Central memory CD8-positive, alpha-beta T cell (primary cell): ENCODE measurements around the gene EFCAB13.

Experiments
- ATAC-seq: fragments of 150-1000 bp; cut with Tn5 transposase; replicated peaks from 2 replicates; pipeline ENCODE4 v1.10.0; 2022; ENCODE audit warnings: mild to moderate bottlenecking, moderate FRiP score, moderate number of reproducible peaks; ENCODE audit not compliant: poor library complexity, severe bottlenecking; ENCODE audit errors: extremely low read depth
- DNase-seq, 2 donors: peaks; one replicate each; pipeline ENCODE4 v3.0.0; 2021; ENCODE audit warnings: low spot score in 2 of 2
- H3K27ac Mint-ChIP-seq: one replicate; pipeline ENCODE4 v1.8.0; 2022; ENCODE audit warnings: low read depth, mild to moderate bottlenecking, moderate library complexity, mixed read lengths
- H3K27me3 Mint-ChIP-seq: one replicate; pipeline ENCODE4 v1.8.0; 2022; ENCODE audit warnings: mixed read lengths
- H3K36me3 Mint-ChIP-seq: one replicate; pipeline ENCODE4 v1.8.0; 2022; ENCODE audit warnings: mild to moderate bottlenecking, moderate library complexity, mixed read lengths; ENCODE audit not compliant: insufficient read depth
- H3K4me1 Mint-ChIP-seq: one replicate; pipeline ENCODE4 v1.8.0; 2022; ENCODE audit warnings: mixed read lengths
- H3K4me3 Mint-ChIP-seq: one replicate; pipeline ENCODE4 v1.8.0; 2022; ENCODE audit warnings: mild to moderate bottlenecking, moderate library complexity, mixed read lengths
- H3K9me3 Mint-ChIP-seq: one replicate; pipeline ENCODE4 v1.8.0; 2022; ENCODE audit warnings: mixed read lengths

EFCAB13 gene

GRCh38 chr17:47298712-47299111 lies 25.0 kb upstream of the EFCAB13 start:
- ATAC-seq (no peak), DNase-seq (no peak)
- no peak overlapping the region for H3K4me3 Mint-ChIP-seq
- no peaks in the 10 kb centered on the region for H3K36me3 Mint-ChIP-seq
- no peaks in the 10 kb centered on the region for H3K4me1 Mint-ChIP-seq
- H3K9me3 Mint-ChIP-seq = no peaks in the 10 kb centered on the region
- no peak overlapping the region for H3K27ac Mint-ChIP-seq
- H3K27me3 Mint-ChIP-seq = peaks cover 14% of the 10 kb centered on the region

- Mint-ChIP-seq H3K9me3 (no peaks in the 10 kb centered on the region), H3K27me3 (peaks cover 14% of the 10 kb centered on the region), H3K4me3 (no peak overlapping the region), H3K4me1 (no peaks in the 10 kb centered on the region), H3K36me3 (no peaks in the 10 kb centered on the region), H3K27ac (no peak overlapping the region)
- DNase-seq (no peak), ATAC-seq (no peak)
Observed at GRCh38 chr17:47299239-47299910, 24.4 kb upstream of the EFCAB13 start.

GRCh38 chr17:47300718-47301117 lies 23.0 kb upstream of the EFCAB13 start:
- Mint-ChIP-seq H3K9me3 (no peaks in the 10 kb centered on the region), H3K36me3 (no peaks in the 10 kb centered on the region), H3K27ac (no peak overlapping the region), H3K27me3 (peaks cover under 1% of the 10 kb centered on the region), H3K4me1 (peaks cover 7% of the 10 kb centered on the region), H3K4me3 (no peak overlapping the region)
- ATAC-seq (no peak), DNase-seq (no peak)

GRCh38 chr17:47301161-47301560 lies 22.6 kb upstream of the EFCAB13 start:
- Mint-ChIP-seq H3K4me3 (no peak overlapping the region), H3K27ac (no peak overlapping the region), H3K27me3 (no peaks in the 10 kb centered on the region), H3K4me1 (peaks cover 10% of the 10 kb centered on the region), H3K9me3 (no peaks in the 10 kb centered on the region), H3K36me3 (no peaks in the 10 kb centered on the region)
- ATAC-seq (no peak), DNase-seq (no peak)

- no peak for ATAC-seq
- H3K4me3 Mint-ChIP-seq = no peak overlapping the region
- H3K27me3 Mint-ChIP-seq = no peaks in the 10 kb centered on the region
- H3K27ac Mint-ChIP-seq = no peak overlapping the region
- peaks cover 12% of the 10 kb centered on the region for H3K4me1 Mint-ChIP-seq
- no peaks in the 10 kb centered on the region for H3K9me3 Mint-ChIP-seq
- no peaks in the 10 kb centered on the region for H3K36me3 Mint-ChIP-seq
- DNase-seq = no peak
Observed at GRCh38 chr17:47301831-47302230, 21.9 kb upstream of the EFCAB13 start.

- ATAC-seq (no peak), DNase-seq (no peak)
- Mint-ChIP-seq H3K4me1 (peaks cover 12% of the 10 kb centered on the region), H3K36me3 (no peaks in the 10 kb centered on the region), H3K4me3 (no peak overlapping the region), H3K9me3 (no peaks in the 10 kb centered on the region), H3K27ac (no peak overlapping the region), H3K27me3 (no peaks in the 10 kb centered on the region)
Observed at GRCh38 chr17:47304186-47304585, 19.6 kb upstream of the EFCAB13 start.

GRCh38 chr17:47305302-47305923 lies 18.3 kb upstream of the EFCAB13 start:
- no peaks in the 10 kb centered on the region for H3K9me3 Mint-ChIP-seq
- DNase-seq (no peak), ATAC-seq (peak; percentile 36)
- no peak overlapping the region for H3K27ac Mint-ChIP-seq
- H3K4me3 Mint-ChIP-seq = no peak overlapping the region
- no peaks in the 10 kb centered on the region for H3K36me3 Mint-ChIP-seq
- peaks cover 12% of the 10 kb centered on the region for H3K4me1 Mint-ChIP-seq
- H3K27me3 Mint-ChIP-seq = no peaks in the 10 kb centered on the region

GRCh38 chr17:47310186-47310733 lies 13.5 kb upstream of the EFCAB13 start:
- no peaks in the 10 kb centered on the region for H3K27me3 Mint-ChIP-seq
- H3K9me3 Mint-ChIP-seq = no peaks in the 10 kb centered on the region
- H3K27ac Mint-ChIP-seq = no peak overlapping the region
- peaks cover 8% of the 10 kb centered on the region for H3K4me1 Mint-ChIP-seq
- no peak for DNase-seq
- no peak for ATAC-seq
- H3K36me3 Mint-ChIP-seq = no peaks in the 10 kb centered on the region
- no peak overlapping the region for H3K4me3 Mint-ChIP-seq

- ATAC-seq (no peak), DNase-seq (no peak)
- H3K9me3 Mint-ChIP-seq = no peaks in the 10 kb centered on the region
Observed at GRCh38 chr17:47311420-47311819, 12.3 kb upstream of the EFCAB13 start.

GRCh38 chr17:47315451-47316266 lies 8.1 kb upstream of the EFCAB13 start:
- ATAC-seq (peak; percentile 56), DNase-seq (no peak)
- no peaks in the 10 kb centered on the region for H3K27me3 Mint-ChIP-seq
- H3K4me1 Mint-ChIP-seq = no peaks in the 10 kb centered on the region
- H3K4me3 Mint-ChIP-seq = no peak overlapping the region
- no peak overlapping the region for H3K27ac Mint-ChIP-seq
- H3K36me3 Mint-ChIP-seq = no peaks in the 10 kb centered on the region
- H3K9me3 Mint-ChIP-seq = no peaks in the 10 kb centered on the region

More at GRCh38 chr17:47311420-47311819, 12.3 kb upstream of the EFCAB13 start:
- H3K36me3 Mint-ChIP-seq = no peaks in the 10 kb centered on the region
- H3K4me1 Mint-ChIP-seq = no peaks in the 10 kb centered on the region
- H3K27me3 Mint-ChIP-seq = no peaks in the 10 kb centered on the region
- H3K4me3 Mint-ChIP-seq = no peak overlapping the region
- no peak overlapping the region for H3K27ac Mint-ChIP-seq

- Mint-ChIP-seq H3K9me3 (no peaks in the 10 kb centered on the region), H3K4me3 (no peak overlapping the region), H3K27me3 (no peaks in the 10 kb centered on the region), H3K4me1 (no peaks in the 10 kb centered on the region), H3K27ac (no peak overlapping the region), H3K36me3 (no peaks in the 10 kb centered on the region)
- DNase-seq = no peak
- ATAC-seq = no peak
Observed at GRCh38 chr17:47316311-47316710, 7.4 kb upstream of the EFCAB13 start.

- Mint-ChIP-seq H3K27me3 (no peaks in the 10 kb centered on the region), H3K27ac (no peak overlapping the region), H3K4me3 (no peak overlapping the region), H3K4me1 (no peaks in the 10 kb centered on the region), H3K36me3 (peaks cover under 1% of the 10 kb centered on the region), H3K9me3 (no peaks in the 10 kb centered on the region)
- DNase-seq (no peak), ATAC-seq (no peak)
Observed at GRCh38 chr17:47317119-47317518, 6.6 kb upstream of the EFCAB13 start.
